OCI-LY1 (cell line): ENCODE data around the gene TNNC1.

ENCODE experiments used
- H2AFZ ChIP-seq: fragments of 200-600 bp; sonication (generic), shearing (Covaris generic); 2 replicates; pipeline ENCODE4 v1.6.0; 2014; ENCODE audit warnings: antibody characterized with exemption, mild to moderate bottlenecking, low read length
- H3F3A ChIP-seq: fragments of 200-600 bp; sonication (generic), shearing (Covaris generic); 2 replicates; pipeline ENCODE4 v1.6.0; 2014; ENCODE audit warnings: mild to moderate bottlenecking, antibody characterized with exemption, low read length, moderate library complexity; ENCODE audit not compliant: insufficient read depth
- H3K27ac ChIP-seq: fragments of 200-600 bp; sonication (generic); 2 replicates; pipeline ENCODE4 v1.5.1; 2014; ENCODE audit warnings: low read length, mixed run types, mild to moderate bottlenecking, low read depth; ENCODE audit not compliant: poor library complexity, severe bottlenecking
- H3K27me3 ChIP-seq: fragments of 200-600 bp; sonication (generic); 2 replicates; pipeline ENCODE4 v1.6.0; 2014; ENCODE audit warnings: antibody characterized with exemption, mild to moderate bottlenecking, low read length, moderate library complexity; ENCODE audit not compliant: insufficient read depth
- H3K36me3 ChIP-seq: fragments of 200-600 bp; sonication (generic); 2 replicates; pipeline ENCODE4 v1.6.1; 2014; ENCODE audit warnings: mild to moderate bottlenecking, antibody characterized with exemption, low read length, moderate library complexity, mixed read lengths; ENCODE audit not compliant: insufficient read depth
- H3K4me1 ChIP-seq: fragments of 200-600 bp; sonication (generic); 2 replicates; pipeline ENCODE4 v1.5.1; 2014; ENCODE audit warnings: mild to moderate bottlenecking, low read length, moderate library complexity; ENCODE audit not compliant: insufficient read depth, severe bottlenecking
- H3K4me2 ChIP-seq: fragments of 200-600 bp; sonication (generic), shearing (Covaris generic); 2 replicates; pipeline ENCODE4 v1.6.1; 2014; ENCODE audit warnings: low read length
- H3K4me3 ChIP-seq: fragments of 200-600 bp; sonication (generic); 2 replicates; pipeline ENCODE4 v1.5.1; 2014; ENCODE audit warnings: low read length, low read depth, mild to moderate bottlenecking, mixed read lengths; ENCODE audit not compliant: poor library complexity, severe bottlenecking
- H3K79me2 ChIP-seq: fragments of 200-600 bp; shearing (Covaris generic); 2 replicates; pipeline ENCODE4 v1.6.1; 2016; ENCODE audit warnings: mixed run types, low read length, mixed read lengths; ENCODE audit not compliant: insufficient read depth
- H3K9ac ChIP-seq: fragments of 200-600 bp; sonication (generic), shearing (Covaris generic); 2 replicates; pipeline ENCODE4 v1.6.1; 2014; ENCODE audit warnings: mild to moderate bottlenecking, low read length, mixed read lengths
- H3K9me2 ChIP-seq: fragments of 200-600 bp; sonication (generic), shearing (Covaris generic); 2 replicates; pipeline ENCODE4 v1.6.1; 2014; ENCODE audit warnings: low read depth, mild to moderate bottlenecking, low read length, mixed read lengths
- H3K9me3 ChIP-seq: fragments of 200-600 bp; shearing (Covaris generic); 2 replicates; pipeline ENCODE4 v1.6.1; 2014; ENCODE audit warnings: low read length, mixed read lengths
- H4K20me1 ChIP-seq: fragments of 200-600 bp; sonication (generic), shearing (Covaris generic); 2 replicates; pipeline ENCODE4 v1.6.0; 2016; ENCODE audit warnings: mild to moderate bottlenecking, low read length; ENCODE audit not compliant: insufficient read depth
- CTCF ChIP-seq: fragments of 200-600 bp; sonication (generic), shearing (Covaris generic); IDR thresholded peaks from 2 replicates; pipeline ENCODE4 v1.5.1; 2017; ENCODE audit warnings: mild to moderate bottlenecking, antibody characterized with exemption, low read length, moderate library complexity, mixed read lengths
- EZH2 ChIP-seq: fragments of 200-600 bp; sonication (generic), shearing (Covaris generic); IDR thresholded peaks from 2 replicates; pipeline ENCODE4 v1.8.0; 2017; ENCODE audit warnings: borderline replicate concordance, mixed run types, mild to moderate bottlenecking, antibody characterized with exemption, low read length, moderate library complexity, mixed read lengths

TNNC1 gene

DNA sequence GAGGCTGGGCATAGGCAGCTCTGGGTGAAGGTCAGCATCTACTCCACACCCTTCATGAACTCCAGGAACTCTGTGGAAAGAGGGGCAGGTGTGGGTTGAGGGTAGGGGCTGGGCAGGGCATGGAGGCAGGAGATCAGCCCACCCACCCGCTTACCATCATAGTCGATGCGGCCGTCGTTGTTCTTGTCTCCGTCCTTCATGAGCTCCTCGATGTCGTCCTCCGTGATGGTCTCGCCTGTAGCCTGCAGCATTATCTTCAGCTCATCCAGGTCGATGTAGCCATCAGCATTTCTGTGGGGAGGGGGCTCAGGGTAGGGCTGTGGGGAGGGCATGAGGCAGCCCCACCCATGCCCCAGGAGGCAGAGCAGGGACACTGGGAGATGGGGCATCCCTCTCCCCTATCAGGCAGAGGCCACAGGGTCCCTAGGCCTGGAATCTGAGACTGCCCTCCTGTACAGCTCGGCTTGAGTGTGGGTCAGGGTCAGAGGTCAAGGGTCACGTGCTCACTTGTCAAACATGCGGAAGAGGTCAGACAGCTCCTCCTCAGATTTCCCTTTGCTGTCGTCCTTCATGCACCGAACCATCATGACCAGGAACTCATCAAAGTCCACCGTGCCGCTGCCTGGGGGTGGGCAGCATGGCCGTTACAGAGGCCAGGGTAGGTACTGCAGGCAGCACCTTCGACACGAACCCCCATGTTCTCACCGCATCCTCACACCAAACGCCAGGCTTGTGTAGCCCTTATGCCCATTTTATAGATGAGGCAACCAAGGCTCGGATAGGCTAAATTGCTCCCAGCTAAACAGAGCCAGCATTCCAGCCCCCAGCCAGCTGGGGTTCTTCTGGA lies 2.4 kb downstream of the TNNC1 start:
- no peaks in the 10 kb centered on the region for H3K9me2 ChIP-seq

GRCh38 chr3:52450489-52451236 lies 3.2 kb downstream of the TNNC1 start:
- Histone ChIP-seq H4K20me1 (no peaks in the 10 kb centered on the region), H3K27me3 (no peaks in the 10 kb centered on the region), H3K4me1 (peaks cover 10% of the 10 kb centered on the region), H3K9me3 (no peaks in the 10 kb centered on the region), H3K9me2 (no peaks in the 10 kb centered on the region), H3K79me2 (no peaks in the 10 kb centered on the region), H2AFZ (no peak overlapping the region), H3K36me3 (no peaks in the 10 kb centered on the region), H3K27ac (no peak overlapping the region), H3K4me2 (no peak overlapping the region), H3K4me3 (no peak overlapping the region), H3F3A (no peaks in the 10 kb centered on the region), H3K9ac (no peak overlapping the region)
- TF ChIP-seq CTCF = no peak
- no peak for TF ChIP-seq EZH2

More for the DNA sequence above, 2.4 kb downstream of the TNNC1 start:
- Histone ChIP-seq H3K27ac (no peak overlapping the region), H3K27me3 (no peaks in the 10 kb centered on the region), H3K36me3 (no peaks in the 10 kb centered on the region), H3K9me3 (no peaks in the 10 kb centered on the region), H3K9ac (no peak overlapping the region), H3K4me1 (peaks cover 14% of the 10 kb centered on the region), H3K79me2 (0 out of 2 replicates have a peak, but pooled peaks cover 4% of the 10 kb centered on the region), H3K4me3 (no peak overlapping the region), H4K20me1 (no peaks in the 10 kb centered on the region), H3K4me2 (no peak overlapping the region), H3F3A (no peaks in the 10 kb centered on the region), H2AFZ (no peak overlapping the region)
- TF ChIP-seq CTCF (no peak), EZH2 (no peak)

DNA sequence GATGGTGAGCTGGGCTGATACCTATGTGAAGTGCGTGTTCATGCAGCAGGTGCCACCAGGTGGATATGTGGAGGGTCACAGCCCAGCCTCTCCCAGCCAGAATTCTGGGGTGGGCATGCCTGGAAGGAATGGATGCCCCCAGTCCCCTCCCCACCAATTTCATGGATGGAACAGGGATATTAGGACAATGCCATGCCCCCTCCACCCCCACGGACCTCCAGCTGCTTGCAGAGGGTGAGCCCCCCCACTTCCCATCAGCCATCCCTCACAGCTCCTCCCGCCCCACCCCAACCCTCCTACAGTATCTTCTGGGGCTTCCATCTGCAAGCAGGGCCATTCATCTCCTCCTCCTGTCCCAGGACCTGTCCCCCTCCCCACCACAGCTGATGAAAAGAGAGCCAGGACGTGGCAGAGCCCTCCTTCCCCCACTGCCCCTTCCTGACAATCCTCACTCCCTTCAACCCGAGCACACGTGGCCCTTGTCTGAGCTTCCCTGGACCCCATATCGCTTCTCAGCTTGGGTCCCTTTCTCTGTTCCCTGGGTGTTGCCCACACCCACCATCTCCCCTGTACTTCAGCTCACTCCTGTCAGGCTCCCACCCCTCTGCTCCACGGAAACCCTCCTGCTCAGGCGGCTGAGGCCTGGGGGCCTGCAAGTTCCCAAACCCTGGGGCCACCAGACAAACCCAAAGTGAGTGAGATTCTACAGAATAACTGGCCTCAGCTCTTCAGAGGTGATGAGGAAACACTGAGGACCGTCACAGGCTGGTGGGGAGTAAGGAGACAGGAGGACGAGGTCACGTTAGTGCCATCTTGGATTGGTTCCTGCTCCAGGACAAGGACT lies 6.1 kb downstream of the TNNC1 start:
- Histone ChIP-seq H3K36me3 (no peaks in the 10 kb centered on the region), H3K27me3 (peaks cover 4% of the 10 kb centered on the region; the same call in 1 of the 2 replicates), H3K27ac (no peak overlapping the region), H3K4me2 (no peak overlapping the region), H2AFZ (no peak overlapping the region), H3K4me3 (no peak overlapping the region), H3K4me1 (peaks cover 11% of the 10 kb centered on the region), H3K79me2 (no peaks in the 10 kb centered on the region), H3K9me3 (no peaks in the 10 kb centered on the region), H3F3A (no peaks in the 10 kb centered on the region), H3K9ac (no peak overlapping the region), H3K9me2 (no peaks in the 10 kb centered on the region), H4K20me1 (no peaks in the 10 kb centered on the region)
- TF ChIP-seq EZH2 (no peak), CTCF (no peak)
